ENCODE results near the gene CAMK1G. TPM values are rescaled to one million over a fixed set of nuclear protein-coding genes. Genes with fewer than 3 reads are reported as not detected.

CAMK1G gene
- total and polyA plus RNA-seq, 2 experiments from 2014 or later, result 0.32 to 0.76 TPM

- Histone ChIP-seq H3K4me1 (ENCODE audit: insufficient read depth) (peaks cover 9% of the 10 kb centered on the region; the same call in 1 of the 2 replicates), H3K27me3 (ENCODE audit: insufficient read depth) (no peaks in the 10 kb centered on the region), H4K20me1 (replicated peaks; ENCODE audit: insufficient read depth) (no peaks in the 10 kb centered on the region), H2AFZ (no peak overlapping the region), H3K4me2 (no peak overlapping the region), H3F3A (replicated peaks; ENCODE audit: low read depth) (no peaks in the 10 kb centered on the region), H3K79me2 (replicated peaks; ENCODE audit: insufficient read depth) (no peaks in the 10 kb centered on the region), H3K9me2 (ENCODE audit: insufficient read depth) (peaks cover 28% of the 10 kb centered on the region; the same call in 1 of the 2 replicates), H3K36me3 (ENCODE audit: insufficient read depth) (no peaks in the 10 kb centered on the region), H3K27ac (ENCODE audit: low read depth) (no peak overlapping the region), H3K4me3 (no peak overlapping the region)
- ATAC-seq (peak; percentile 65), DNase-seq (ENCODE audit: low spot score) (peak; percentile 40)
- Mint-ChIP-seq H3K4me1 (peaks cover 16% of the 10 kb centered on the region), H3K36me3 (ENCODE audit: low read depth) (no peaks in the 10 kb centered on the region), H3K27ac (no peak overlapping the region), H3K27me3 (ENCODE audit: insufficient read depth, low read depth, poor library complexity) (peaks cover 1% of the 10 kb centered on the region), H3K4me3 (no peak overlapping the region), H3K9me3 (no peaks in the 10 kb centered on the region)
- TF ChIP-seq, protein P1, sequence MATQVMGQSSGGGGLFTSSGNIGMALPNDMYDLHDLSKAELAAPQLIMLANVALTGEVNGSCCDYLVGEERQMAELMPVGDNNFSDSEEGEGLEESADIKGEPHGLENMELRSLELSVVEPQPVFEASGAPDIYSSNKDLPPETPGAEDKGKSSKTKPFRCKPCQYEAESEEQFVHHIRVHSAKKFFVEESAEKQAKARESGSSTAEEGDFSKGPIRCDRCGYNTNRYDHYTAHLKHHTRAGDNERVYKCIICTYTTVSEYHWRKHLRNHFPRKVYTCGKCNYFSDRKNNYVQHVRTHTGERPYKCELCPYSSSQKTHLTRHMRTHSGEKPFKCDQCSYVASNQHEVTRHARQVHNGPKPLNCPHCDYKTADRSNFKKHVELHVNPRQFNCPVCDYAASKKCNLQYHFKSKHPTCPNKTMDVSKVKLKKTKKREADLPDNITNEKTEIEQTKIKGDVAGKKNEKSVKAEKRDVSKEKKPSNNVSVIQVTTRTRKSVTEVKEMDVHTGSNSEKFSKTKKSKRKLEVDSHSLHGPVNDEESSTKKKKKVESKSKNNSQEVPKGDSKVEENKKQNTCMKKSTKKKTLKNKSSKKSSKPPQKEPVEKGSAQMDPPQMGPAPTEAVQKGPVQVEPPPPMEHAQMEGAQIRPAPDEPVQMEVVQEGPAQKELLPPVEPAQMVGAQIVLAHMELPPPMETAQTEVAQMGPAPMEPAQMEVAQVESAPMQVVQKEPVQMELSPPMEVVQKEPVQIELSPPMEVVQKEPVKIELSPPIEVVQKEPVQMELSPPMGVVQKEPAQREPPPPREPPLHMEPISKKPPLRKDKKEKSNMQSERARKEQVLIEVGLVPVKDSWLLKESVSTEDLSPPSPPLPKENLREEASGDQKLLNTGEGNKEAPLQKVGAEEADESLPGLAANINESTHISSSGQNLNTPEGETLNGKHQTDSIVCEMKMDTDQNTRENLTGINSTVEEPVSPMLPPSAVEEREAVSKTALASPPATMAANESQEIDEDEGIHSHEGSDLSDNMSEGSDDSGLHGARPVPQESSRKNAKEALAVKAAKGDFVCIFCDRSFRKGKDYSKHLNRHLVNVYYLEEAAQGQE (IDR thresholded peaks at IDR 0.05; ENCODE audit: unreplicated experiment), result no peak
- TF ChIP-seq, protein P2, sequence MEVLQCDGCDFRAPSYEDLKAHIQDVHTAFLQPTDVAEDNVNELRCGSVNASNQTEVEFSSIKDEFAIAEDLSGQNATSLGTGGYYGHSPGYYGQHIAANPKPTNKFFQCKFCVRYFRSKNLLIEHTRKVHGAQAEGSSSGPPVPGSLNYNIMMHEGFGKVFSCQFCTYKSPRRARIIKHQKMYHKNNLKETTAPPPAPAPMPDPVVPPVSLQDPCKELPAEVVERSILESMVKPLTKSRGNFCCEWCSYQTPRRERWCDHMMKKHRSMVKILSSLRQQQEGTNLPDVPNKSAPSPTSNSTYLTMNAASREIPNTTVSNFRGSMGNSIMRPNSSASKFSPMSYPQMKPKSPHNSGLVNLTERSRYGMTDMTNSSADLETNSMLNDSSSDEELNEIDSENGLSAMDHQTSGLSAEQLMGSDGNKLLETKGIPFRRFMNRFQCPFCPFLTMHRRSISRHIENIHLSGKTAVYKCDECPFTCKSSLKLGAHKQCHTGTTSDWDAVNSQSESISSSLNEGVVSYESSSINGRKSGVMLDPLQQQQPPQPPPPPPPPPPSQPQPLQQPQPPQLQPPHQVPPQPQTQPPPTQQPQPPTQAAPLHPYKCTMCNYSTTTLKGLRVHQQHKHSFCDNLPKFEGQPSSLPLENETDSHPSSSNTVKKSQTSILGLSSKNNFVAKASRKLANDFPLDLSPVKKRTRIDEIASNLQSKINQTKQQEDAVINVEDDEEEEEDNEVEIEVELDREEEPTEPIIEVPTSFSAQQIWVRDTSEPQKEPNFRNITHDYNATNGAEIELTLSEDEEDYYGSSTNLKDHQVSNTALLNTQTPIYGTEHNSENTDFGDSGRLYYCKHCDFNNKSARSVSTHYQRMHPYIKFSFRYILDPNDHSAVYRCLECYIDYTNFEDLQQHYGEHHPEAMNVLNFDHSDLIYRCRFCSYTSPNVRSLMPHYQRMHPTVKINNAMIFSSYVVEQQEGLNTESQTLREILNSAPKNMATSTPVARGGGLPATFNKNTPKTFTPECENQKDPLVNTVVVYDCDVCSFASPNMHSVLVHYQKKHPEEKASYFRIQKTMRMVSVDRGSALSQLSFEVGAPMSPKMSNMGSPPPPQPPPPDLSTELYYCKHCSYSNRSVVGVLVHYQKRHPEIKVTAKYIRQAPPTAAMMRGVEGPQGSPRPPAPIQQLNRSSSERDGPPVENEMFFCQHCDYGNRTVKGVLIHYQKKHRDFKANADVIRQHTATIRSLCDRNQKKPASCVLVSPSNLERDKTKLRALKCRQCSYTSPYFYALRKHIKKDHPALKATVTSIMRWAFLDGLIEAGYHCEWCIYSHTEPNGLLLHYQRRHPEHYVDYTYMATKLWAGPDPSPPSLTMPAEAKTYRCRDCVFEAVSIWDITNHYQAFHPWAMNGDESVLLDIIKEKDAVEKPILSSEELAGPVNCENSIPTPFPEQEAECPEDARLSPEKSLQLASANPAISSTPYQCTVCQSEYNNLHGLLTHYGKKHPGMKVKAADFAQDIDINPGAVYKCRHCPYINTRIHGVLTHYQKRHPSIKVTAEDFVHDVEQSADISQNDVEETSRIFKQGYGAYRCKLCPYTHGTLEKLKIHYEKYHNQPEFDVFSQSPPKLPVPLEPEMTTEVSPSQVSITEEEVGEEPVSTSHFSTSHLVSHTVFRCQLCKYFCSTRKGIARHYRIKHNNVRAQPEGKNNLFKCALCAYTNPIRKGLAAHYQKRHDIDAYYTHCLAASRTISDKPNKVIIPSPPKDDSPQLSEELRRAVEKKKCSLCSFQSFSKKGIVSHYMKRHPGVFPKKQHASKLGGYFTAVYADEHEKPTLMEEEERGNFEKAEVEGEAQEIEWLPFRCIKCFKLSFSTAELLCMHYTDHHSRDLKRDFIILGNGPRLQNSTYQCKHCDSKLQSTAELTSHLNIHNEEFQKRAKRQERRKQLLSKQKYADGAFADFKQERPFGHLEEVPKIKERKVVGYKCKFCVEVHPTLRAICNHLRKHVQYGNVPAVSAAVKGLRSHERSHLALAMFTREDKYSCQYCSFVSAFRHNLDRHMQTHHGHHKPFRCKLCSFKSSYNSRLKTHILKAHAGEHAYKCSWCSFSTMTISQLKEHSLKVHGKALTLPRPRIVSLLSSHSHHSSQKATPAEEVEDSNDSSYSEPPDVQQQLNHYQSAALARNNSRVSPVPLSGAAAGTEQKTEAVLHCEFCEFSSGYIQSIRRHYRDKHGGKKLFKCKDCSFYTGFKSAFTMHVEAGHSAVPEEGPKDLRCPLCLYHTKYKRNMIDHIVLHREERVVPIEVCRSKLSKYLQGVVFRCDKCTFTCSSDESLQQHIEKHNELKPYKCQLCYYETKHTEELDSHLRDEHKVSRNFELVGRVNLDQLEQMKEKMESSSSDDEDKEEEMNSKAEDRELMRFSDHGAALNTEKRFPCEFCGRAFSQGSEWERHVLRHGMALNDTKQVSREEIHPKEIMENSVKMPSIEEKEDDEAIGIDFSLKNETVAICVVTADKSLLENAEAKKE (CRISPR knock-in tag; IDR thresholded peaks at IDR 0.05), result peak; percentile 78; the same call in 1 of the 2 replicates
Observed at GRCh38 chr1:209536843-209537242, 46.7 kb upstream of the CAMK1G start.
